ENCODE results near the gene DGKG.

GRCh38 chr3:186132487-186132886 is 229.5 kb downstream of the DGKG start:
- no peak for TF ChIP-seq CTCF (IDR thresholded peaks at IDR 0.05)
- TF ChIP-seq POLR2A (IDR thresholded peaks at IDR 0.05) = no peak

Data from Peyer's patch (tissue), 4 donors.